Type B pancreatic cell (in vitro differentiated cells): ENCODE data around the gene DLG5. TPM values are rescaled to one million over a fixed set of nuclear protein-coding genes. Genes with fewer than 3 reads are reported as not detected.

Source experiments
- DNase-seq: peaks from one replicate; pipeline ENCODE4 v3.0.0; 2021; ENCODE audit warnings: mixed read lengths; ENCODE audit not compliant: unreplicated experiment; ENCODE audit errors: extremely low spot score
- H3K27ac Mint-ChIP-seq: 2 replicates; pipeline ENCODE4 v1.8.0; 2021; ENCODE audit warnings: mild to moderate bottlenecking, mixed read lengths
- H3K27me3 Mint-ChIP-seq: 2 replicates; pipeline ENCODE4 v1.8.0; 2021; ENCODE audit warnings: mixed read lengths
- H3K36me3 Mint-ChIP-seq: 2 replicates; pipeline ENCODE4 v1.8.0; 2021; ENCODE audit warnings: mixed read lengths
- H3K4me1 Mint-ChIP-seq: one replicate; pipeline ENCODE4 v1.8.0; 2021; ENCODE audit warnings: mixed read lengths; ENCODE audit not compliant: unreplicated experiment
- H3K4me3 Mint-ChIP-seq: 2 replicates; pipeline ENCODE4 v1.8.0; 2021; ENCODE audit warnings: mild to moderate bottlenecking, mixed read lengths
- H3K9me3 Mint-ChIP-seq: 2 replicates; pipeline ENCODE4 v1.8.0; 2021; ENCODE audit warnings: mixed read lengths
- CTCF ChIP-seq: fragments of 200-600 bp; sonication (generic); conservative IDR thresholded peaks from 2 replicates; pipeline ENCODE4 v1.5.0; 2021; ENCODE audit warnings: antibody characterized with exemption, mild to moderate bottlenecking
- total RNA-seq: library from RNA; stranded (reverse); gene quantifications from 2 replicates; pipeline ENCODE4 v1.2.1, GENCODE V29; 2021; ENCODE audit warnings: low replicate concordance

DLG5 gene
- total RNA-seq, 1 donor from 2014 or later = 80.0 TPM

- Mint-ChIP-seq H3K36me3 (peaks cover 4% of the 10 kb centered on the region), H3K27me3 (peaks cover 7% of the 10 kb centered on the region), H3K4me3 (no peak overlapping the region), H3K9me3 (peaks cover 4% of the 10 kb centered on the region), H3K4me1 (no peaks in the 10 kb centered on the region), H3K27ac (no peak overlapping the region)
- no peak for TF ChIP-seq CTCF
- no peak for DNase-seq
These were observed 180.4 kb downstream of the DLG5 start for GRCh38 chr10:77746047-77746707.

GRCh38 chr10:77744245-77744644 is 182.3 kb downstream of the DLG5 start:
- no peaks in the 10 kb centered on the region for H3K4me1 Mint-ChIP-seq

GRCh38 chr10:77742172-77742571 is 184.4 kb downstream of the DLG5 start:
- Mint-ChIP-seq H3K27me3 (peaks cover 11% of the 10 kb centered on the region), H3K9me3 (peaks cover 14% of the 10 kb centered on the region), H3K4me1 (no peaks in the 10 kb centered on the region), H3K36me3 (peaks cover 8% of the 10 kb centered on the region), H3K4me3 (no peak overlapping the region), H3K27ac (no peak overlapping the region)
- no peak for DNase-seq
- no peak for TF ChIP-seq CTCF

More at GRCh38 chr10:77744245-77744644, 182.3 kb downstream of the DLG5 start:
- no peak for TF ChIP-seq CTCF
- Mint-ChIP-seq H3K27ac (no peak overlapping the region), H3K9me3 (peaks cover 11% of the 10 kb centered on the region), H3K4me3 (no peak overlapping the region), H3K36me3 (peaks cover 4% of the 10 kb centered on the region), H3K27me3 (peaks cover 11% of the 10 kb centered on the region)
- no peak for DNase-seq

- H3K4me1 Mint-ChIP-seq = no peaks in the 10 kb centered on the region
- DNase-seq = no peak
- no peak overlapping the region for H3K27ac Mint-ChIP-seq
- peaks cover 11% of the 10 kb centered on the region for H3K27me3 Mint-ChIP-seq
- peaks cover 17% of the 10 kb centered on the region for H3K9me3 Mint-ChIP-seq
- peaks cover 6% of the 10 kb centered on the region for H3K36me3 Mint-ChIP-seq
- no peak for TF ChIP-seq CTCF
- H3K4me3 Mint-ChIP-seq = no peak overlapping the region
These were observed 184.8 kb downstream of the DLG5 start for GRCh38 chr10:77741746-77742145.

Other genes starting within 250 kb of the DLG5 start
- 22.3 and 23.8 TPM in 2 replicates for gene POLR3A, start 102.8 kb upstream of the DLG5 start, total RNA-seq
- gene RPS24, start 107.1 kb upstream of the DLG5 start, total RNA-seq = 1,810 and 1,836 TPM in 2 replicates